LNCAP (cell line): ENCODE results near the gene IL34.

Experiments used
- TF ChIP-seq, protein P1 (sequence below): fragments of 450-650 bp; IDR thresholded peaks from 2 replicates; pipeline ENCODE4 v1.5.1; 2017; ENCODE audit warnings: mild to moderate bottlenecking

Gene IL34

GRCh38 chr16:70700101-70701020 is 54.0 kb downstream of the IL34 start:
- TF ChIP-seq, protein P1, sequence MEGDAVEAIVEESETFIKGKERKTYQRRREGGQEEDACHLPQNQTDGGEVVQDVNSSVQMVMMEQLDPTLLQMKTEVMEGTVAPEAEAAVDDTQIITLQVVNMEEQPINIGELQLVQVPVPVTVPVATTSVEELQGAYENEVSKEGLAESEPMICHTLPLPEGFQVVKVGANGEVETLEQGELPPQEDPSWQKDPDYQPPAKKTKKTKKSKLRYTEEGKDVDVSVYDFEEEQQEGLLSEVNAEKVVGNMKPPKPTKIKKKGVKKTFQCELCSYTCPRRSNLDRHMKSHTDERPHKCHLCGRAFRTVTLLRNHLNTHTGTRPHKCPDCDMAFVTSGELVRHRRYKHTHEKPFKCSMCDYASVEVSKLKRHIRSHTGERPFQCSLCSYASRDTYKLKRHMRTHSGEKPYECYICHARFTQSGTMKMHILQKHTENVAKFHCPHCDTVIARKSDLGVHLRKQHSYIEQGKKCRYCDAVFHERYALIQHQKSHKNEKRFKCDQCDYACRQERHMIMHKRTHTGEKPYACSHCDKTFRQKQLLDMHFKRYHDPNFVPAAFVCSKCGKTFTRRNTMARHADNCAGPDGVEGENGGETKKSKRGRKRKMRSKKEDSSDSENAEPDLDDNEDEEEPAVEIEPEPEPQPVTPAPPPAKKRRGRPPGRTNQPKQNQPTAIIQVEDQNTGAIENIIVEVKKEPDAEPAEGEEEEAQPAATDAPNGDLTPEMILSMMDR = no peak

- TF ChIP-seq, protein P1 = no peak
These were observed 54.7 kb downstream of the IL34 start for GRCh38 chr16:70701036-70701435.

DNA sequence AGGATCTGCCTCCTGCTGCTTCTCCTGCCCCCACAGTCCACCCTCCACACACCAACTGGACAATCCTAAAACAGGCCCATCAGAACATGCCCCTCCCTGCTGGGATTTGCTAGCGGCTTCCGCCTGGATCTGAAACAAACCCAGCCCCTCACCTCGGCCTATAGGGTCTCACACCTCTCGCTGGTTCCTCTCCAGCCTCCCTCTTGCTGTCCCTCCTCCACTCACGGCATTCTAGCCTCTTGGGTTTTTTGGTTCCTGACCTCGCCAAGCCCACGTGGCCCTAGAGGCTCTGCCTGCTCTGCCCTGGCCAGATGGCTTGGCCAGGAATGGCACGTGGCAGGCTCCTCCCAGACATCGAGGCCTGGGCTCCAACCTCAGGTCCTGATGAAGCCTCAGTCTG is 55.2 kb downstream of the IL34 start:
- TF ChIP-seq, protein P1 = no peak

GRCh38 chr16:70701998-70702397 is 55.6 kb downstream of the IL34 start:
- TF ChIP-seq, protein P1 = no peak

GRCh38 chr16:70702624-70703023 is 56.3 kb downstream of the IL34 start:
- TF ChIP-seq, protein P1 = no peak

- TF ChIP-seq, protein P1 = no peak
These were observed 56.9 kb downstream of the IL34 start for GRCh38 chr16:70703041-70703834.

- TF ChIP-seq, protein P1 = no peak
These were observed 57.5 kb downstream of the IL34 start for GRCh38 chr16:70703835-70704381.
